ELF-1 (cell line): ENCODE data around the gene TM2D3.
"Not testable (repeated sequence)": the region's sequence is repeated elsewhere in the genome, so short reads cannot be mapped to it uniquely, and the experiment has no call there.

Source experiments
- DNase-seq: peaks from one replicate; pipeline ENCODE4 v3.0.0-alpha.2; 2016; ENCODE audit warnings: low read depth, low spot score

Gene TM2D3

GRCh38 chr15:101657171-101657570, 5.0 kb upstream of the TM2D3 start:
- no peak for DNase-seq

DNA sequence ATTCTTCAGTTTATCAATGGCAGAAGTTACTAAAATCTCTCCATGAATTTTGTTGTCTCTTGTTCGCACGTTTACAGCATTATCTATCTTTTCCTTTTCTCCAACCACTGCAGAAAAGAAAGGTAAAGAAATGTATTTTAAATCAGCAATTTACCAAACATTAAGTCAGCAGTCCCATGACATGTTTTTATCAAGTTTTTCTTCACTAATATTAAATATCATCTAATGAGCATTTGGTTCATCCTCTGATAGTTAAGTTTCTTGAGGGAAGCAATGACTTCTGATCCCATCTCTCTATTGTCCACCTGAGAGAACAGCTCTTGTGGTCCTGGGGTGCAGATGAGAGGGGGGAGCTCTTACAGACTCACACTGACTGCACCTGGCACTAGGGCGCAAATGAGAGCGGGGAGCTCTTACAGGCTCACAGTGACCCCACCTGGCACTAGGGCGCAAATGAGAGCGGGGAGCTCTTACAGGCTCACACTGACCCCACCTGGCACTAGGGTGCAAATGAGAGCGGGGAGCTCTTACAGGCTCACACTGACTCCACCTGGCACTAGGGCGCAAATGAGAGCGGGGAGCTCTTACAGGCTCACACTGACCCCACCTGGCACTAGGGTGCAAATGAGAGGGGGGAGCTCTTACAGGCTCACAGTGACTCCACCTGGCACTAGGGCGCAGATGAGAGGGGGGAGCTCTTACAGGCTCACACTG, 2.6 kb upstream of the TM2D3 start:
- not testable (repeated sequence) for DNase-seq

GRCh38 chr15:101654171-101654570, 2.0 kb upstream of the TM2D3 start:
- no peak for DNase-seq

DNA sequence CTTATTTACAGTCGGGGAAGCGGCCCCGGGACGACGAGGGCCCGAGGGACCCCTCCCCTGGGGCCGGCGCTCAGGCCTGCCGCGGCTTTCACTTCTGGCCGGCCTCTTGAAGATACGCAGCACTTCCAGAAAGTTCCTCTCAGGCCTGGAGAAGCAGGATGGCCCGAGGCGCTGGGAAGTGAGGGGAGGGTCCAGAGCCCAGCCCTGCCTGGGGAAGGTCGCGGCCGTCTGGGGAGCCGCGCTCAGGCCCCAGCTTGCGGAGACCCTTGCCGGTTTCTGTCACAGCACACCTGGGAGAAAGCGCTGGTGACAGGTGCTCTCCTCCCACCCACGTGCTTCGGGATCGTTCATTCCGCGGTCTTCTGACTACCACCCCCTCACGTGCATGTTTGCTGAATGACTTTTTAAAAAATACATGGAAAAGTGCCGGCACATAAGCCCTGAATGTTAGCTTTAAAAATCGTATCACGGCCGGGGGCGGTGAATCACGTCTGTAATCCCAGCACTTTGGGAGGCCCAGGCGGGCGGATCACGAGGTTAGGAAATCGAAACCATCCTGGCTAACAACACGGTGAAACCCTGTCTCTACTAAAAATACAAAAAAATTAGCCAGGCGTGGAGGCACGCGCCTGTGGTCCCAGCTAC, 727 bp upstream of the TM2D3 start:
- DNase-seq = peak; percentile 78

GRCh38 chr15:101651554-101652097, 555 bp downstream of the TM2D3 start:
- no peak for DNase-seq

DNA sequence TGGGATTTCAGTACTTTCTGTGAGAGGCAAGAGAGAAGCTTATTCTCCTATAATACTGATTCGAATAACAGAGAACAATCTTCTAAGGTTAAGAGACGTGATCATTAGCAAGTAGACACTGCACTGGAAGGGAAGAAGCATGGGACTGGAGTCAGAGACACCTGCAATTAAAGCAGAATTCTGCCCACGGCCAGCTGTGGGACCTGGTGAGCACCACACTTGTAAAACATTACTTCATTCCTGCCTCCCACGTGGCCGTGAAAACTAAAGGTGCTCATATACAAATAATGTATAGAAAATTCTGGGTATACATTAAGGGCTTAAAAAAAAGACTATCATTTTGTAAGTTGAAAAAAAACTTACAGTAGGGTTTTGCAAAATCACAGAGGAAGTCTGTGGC, 2.0 kb downstream of the TM2D3 start:
- no peak for DNase-seq

DNA sequence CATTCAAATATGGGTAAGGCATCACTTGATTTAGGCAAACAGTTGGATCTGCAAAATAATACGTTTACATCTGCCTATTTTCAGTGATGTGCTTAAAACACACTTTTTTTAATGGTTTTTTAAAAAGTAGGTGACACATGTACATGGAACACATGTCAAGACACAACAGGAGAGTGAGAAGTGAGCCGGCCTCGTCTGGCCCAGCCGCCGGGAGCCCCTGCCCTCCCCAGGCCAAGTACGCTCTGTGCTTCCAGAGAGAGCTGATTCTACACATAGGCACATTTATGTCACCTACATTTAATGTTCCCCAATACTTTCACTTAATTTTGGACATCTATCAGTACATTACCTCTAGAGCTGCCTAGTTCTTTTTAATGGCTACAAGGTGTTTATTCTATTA, 3.8 kb downstream of the TM2D3 start:
- no peak for DNase-seq

GRCh38 chr15:101647251-101647650, 4.9 kb downstream of the TM2D3 start:
- DNase-seq = no peak

- no peak for DNase-seq
These were observed 5.5 kb downstream of the TM2D3 start for GRCh38 chr15:101646672-101647071.

DNA sequence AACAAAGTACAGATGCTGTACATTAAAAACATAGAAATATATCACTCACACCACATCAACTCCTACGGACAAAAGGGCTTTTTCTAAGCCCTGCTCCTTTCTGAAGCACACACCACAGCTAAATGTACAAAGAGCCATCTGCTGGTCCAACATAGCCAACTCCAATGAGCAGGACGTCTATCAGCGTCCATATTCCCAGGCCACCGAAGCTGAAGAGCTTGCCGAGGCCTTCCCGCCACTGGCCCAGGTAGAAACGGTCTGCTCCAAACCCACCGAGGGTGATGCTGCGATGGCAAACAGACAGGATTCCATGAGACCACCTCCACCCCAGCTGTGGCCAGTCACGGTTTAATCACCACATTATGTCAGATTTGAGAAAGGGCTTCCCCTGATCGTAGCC, 9.8 kb downstream of the TM2D3 start:
- DNase-seq = no peak

GRCh38 chr15:101641894-101642293, 10.3 kb downstream of the TM2D3 start:
- no peak for DNase-seq

- peak; percentile 66 for DNase-seq
These were observed 10.9 kb downstream of the TM2D3 start for GRCh38 chr15:101641129-101641764.

GRCh38 chr15:101639667-101640066, 12.5 kb downstream of the TM2D3 start:
- DNase-seq = no peak

GRCh38 chr15:101637919-101638318, 14.3 kb downstream of the TM2D3 start:
- DNase-seq = no peak

GRCh38 chr15:101637516-101637915, 14.7 kb downstream of the TM2D3 start:
- DNase-seq = no peak

DNA sequence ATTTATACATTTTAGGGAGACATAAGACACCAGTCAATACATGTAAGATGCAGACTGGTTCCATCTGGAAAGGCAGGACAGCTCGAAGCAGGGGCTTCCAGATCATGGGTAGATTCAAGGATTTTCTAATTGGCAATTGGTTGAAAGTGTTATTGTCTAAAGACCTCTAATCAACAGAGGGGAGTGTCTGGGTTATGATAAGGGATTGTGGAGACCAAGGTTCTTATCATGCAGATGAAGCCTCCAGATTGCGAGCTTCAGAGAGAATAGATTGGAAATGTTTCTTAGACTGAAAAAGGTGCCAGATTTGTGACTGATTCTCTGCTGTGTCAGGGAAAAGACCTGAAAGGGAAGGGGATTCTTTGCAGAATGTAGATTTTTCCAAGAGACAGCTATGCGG, 15.1 kb downstream of the TM2D3 start:
- no peak for DNase-seq

DNA sequence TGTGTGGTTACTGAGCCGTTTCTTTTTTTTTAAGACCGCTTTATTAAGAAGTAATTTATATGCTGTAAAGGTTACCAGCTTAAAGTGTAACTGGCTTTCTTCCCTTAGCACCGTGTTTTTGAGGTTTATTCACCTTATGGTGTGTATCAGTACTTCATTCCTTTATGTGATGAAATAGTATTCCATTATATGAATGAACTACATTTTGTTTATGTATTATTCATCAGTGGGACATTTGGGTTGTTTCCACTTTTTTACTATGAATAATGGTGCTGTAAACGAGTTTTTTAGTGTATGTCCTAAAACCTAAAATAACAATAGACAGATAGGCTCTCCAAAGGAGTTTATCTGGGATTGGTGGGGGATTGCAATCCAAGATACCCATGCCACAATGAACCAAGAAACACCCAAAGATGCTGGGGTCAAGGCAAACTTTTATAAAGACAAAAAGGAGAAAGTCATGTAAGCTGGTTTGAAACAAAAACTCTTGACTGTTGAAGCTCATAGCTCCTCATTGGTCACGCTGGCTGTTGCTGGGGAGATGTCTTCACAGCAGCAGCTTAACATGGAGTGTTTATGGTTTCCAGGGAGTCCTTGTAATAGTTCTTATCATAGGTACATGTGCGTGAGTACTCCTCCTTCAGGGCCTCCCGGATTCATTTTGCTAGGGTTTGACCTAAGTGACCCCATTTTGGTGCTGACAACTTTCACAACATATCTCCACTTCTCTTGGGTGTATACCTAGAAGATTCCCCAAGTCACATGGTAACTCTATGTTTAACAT, 16.0 kb downstream of the TM2D3 start:
- DNase-seq = no peak

GRCh38 chr15:101633356-101633755, 18.8 kb downstream of the TM2D3 start:
- DNase-seq = no peak

- DNase-seq = not testable (repeated sequence)
These were observed 25.5 kb downstream of the TM2D3 start for GRCh38 chr15:101626729-101627128.

GRCh38 chr15:101625980-101626379, 26.2 kb downstream of the TM2D3 start:
- DNase-seq = no peak

GRCh38 chr15:101625184-101625583, 27.0 kb downstream of the TM2D3 start:
- no peak for DNase-seq
